HCT116 (cell line): ENCODE data around the gene EXOC5. TPM values are rescaled to one million over a fixed set of nuclear protein-coding genes. Genes with fewer than 3 reads are reported as not detected.
"Not testable (repeated sequence)": the region's sequence is repeated elsewhere in the genome, so short reads cannot be mapped to it uniquely, and the experiment has no call there.

Experiments
- ATAC-seq: fragments of 200-7000 bp; cut with Tn5 transposase; 2 replicates; pipeline ENCODE4 v1.9.1; 2020; ENCODE audit warnings: mild to moderate bottlenecking, moderate library complexity
- BruUV-seq: library from RNA; stranded (reverse); fragments of 400-500 nt; replicated peaks from 2 replicates; lab custom pipeline; 2021; lab: Mats Ljungman, UMichigan
- CTCF ChIA-PET: fragments of 300-600 bp; sonication (Branson Sonifier 250); formaldehyde crosslinking; loops from one replicate; lab custom pipeline; 2021; ENCODE audit warnings: antibody characterized with exemption; lab: Charles Lee
- POLR2A ChIA-PET: fragments of 300-600, 350-600 bp; sonication (Branson Sonifier 250); formaldehyde crosslinking; loops from one replicate; lab custom pipeline; 2021; ENCODE audit warnings: antibody characterized with exemption; lab: Charles Lee
- RAD21 ChIA-PET, 2 experiments: fragments of 300-600 bp; sonication (Branson Sonifier 250); formaldehyde crosslinking; loops; one replicate each; lab custom pipeline; 2023; ENCODE audit warnings: low total read pairs in 2 of 2; ENCODE audit not compliant: uncharacterized antibody in 2 of 2, unreplicated experiment in 2 of 2, low non-redundant PET in 1 of 2; lab: Charles Lee
- DNase-seq: peaks from one replicate; pipeline ENCODE4 v3.0.0-alpha.2; 2010; ENCODE audit warnings: low read depth, low spot score
- H2AFZ ChIP-seq: fragments of 200-600 bp; shearing (Covaris generic), sonication (generic); 2 replicates; pipeline ENCODE4 v1.6.1; 2017; ENCODE audit warnings: low read depth, mixed run types, mixed read lengths, antibody characterized with exemption, low read length; ENCODE audit not compliant: poor library complexity, severe bottlenecking
- H3K27ac ChIP-seq: 2 replicates; pipeline ENCODE4 v1.5.1; 2012; ENCODE audit warnings: low read depth, low read length
- H3K27me3 ChIP-seq: fragments of 200-600 bp; sonication (generic); 2 replicates; pipeline ENCODE4 v1.6.1; 2016; ENCODE audit warnings: mixed run types, low read length, mixed read lengths; ENCODE audit not compliant: insufficient read depth
- H3K36me3 ChIP-seq, 2 experiments: fragments of 200-500 bp in 1 of 2; fragments of 200-600 bp in 1 of 2; sonication (Bioruptor generic) in 1 of 2; sonication (generic) in 1 of 2; 2 replicates each; pipeline versions ENCODE4 v1.5.1 to v1.6.1; 2014 to 2016; ENCODE audit warnings: low read length in 2 of 2, inconsistent platforms in 1 of 2, mixed read lengths in 1 of 2, mixed run types in 1 of 2; ENCODE audit not compliant: insufficient read depth in 2 of 2, control insufficient read depth in 1 of 2
- H3K4me1 ChIP-seq, 2 experiments: fragments of 200-600 bp in 1 of 2; sonication (generic) in 1 of 2; 2 replicates each; pipeline versions ENCODE4 v1.5.1 to v1.6.1; 2012 to 2017; ENCODE audit warnings: low read length in 2 of 2, inconsistent platforms in 1 of 2, mild to moderate bottlenecking in 1 of 2, mixed read lengths in 1 of 2, mixed run types in 1 of 2, moderate library complexity in 1 of 2; ENCODE audit not compliant: insufficient read depth in 2 of 2, control insufficient read depth in 1 of 2
- H3K4me2 ChIP-seq: fragments of 200-600 bp; sonication (generic); 2 replicates; pipeline ENCODE4 v1.6.1; 2017; ENCODE audit warnings: mixed run types, low read length, mixed read lengths
- H3K4me3 ChIP-seq, 2 experiments: fragments of 200-600 bp in 1 of 2; sonication (generic) in 1 of 2; replicated peaks in 1 of 2; 2 replicates each; pipeline ENCODE4 v1.5.1; 2011 to 2016; ENCODE audit warnings: low read length in 2 of 2, control low read depth in 1 of 2, low read depth in 1 of 2, mild to moderate bottlenecking in 1 of 2, mixed read lengths in 1 of 2, mixed run types in 1 of 2
- H3K79me2 ChIP-seq: fragments of 200-600 bp; sonication (generic); 2 replicates; pipeline ENCODE4 v1.6.1; 2017; ENCODE audit warnings: mild to moderate bottlenecking, mixed run types, low read length, moderate library complexity, mixed read lengths; ENCODE audit not compliant: insufficient read depth
- H3K9ac ChIP-seq: fragments of 200-600 bp; sonication (generic); 2 replicates; pipeline ENCODE4 v1.6.1; 2016; ENCODE audit warnings: low read length, mixed read lengths
- H3K9me2 ChIP-seq: fragments of 200-600 bp; sonication (generic), shearing (Covaris generic); 2 replicates; pipeline ENCODE4 v1.6.1; 2017; ENCODE audit warnings: mixed run types, mild to moderate bottlenecking, moderate library complexity; ENCODE audit not compliant: insufficient read depth
- H3K9me3 ChIP-seq, 2 experiments: fragments of 200-500 bp in 1 of 2; fragments of 200-600 bp in 1 of 2; sonication (Bioruptor generic) in 1 of 2; sonication (generic) in 1 of 2; 2 replicates each; pipeline ENCODE4 v1.6.1; 2014 to 2017; ENCODE audit warnings: low read length in 2 of 2, mixed read lengths in 2 of 2, inconsistent platforms in 1 of 2, low read depth in 1 of 2, mild to moderate bottlenecking in 1 of 2, mixed run types in 1 of 2, moderate library complexity in 1 of 2; ENCODE audit not compliant: control insufficient read depth in 1 of 2, insufficient read depth in 1 of 2
- H4K20me1 ChIP-seq: fragments of 200-600 bp; sonication (generic), shearing (Covaris generic); 2 replicates; pipeline ENCODE4 v1.6.1; 2017; ENCODE audit warnings: mixed run types, mild to moderate bottlenecking, moderate library complexity; ENCODE audit not compliant: insufficient read depth
- ELF1 ChIP-seq: IDR thresholded peaks from 2 replicates; pipeline ENCODE4 v1.6.1; 2012; ENCODE audit warnings: low read depth, borderline replicate concordance
- EZH2phosphoT487 ChIP-seq: fragments of 200-600 bp; IDR thresholded peaks from 2 replicates; pipeline ENCODE4 v1.6.1; 2018; ENCODE audit warnings: antibody characterized with exemption, borderline replicate concordance
- JUND ChIP-seq: IDR thresholded peaks from 2 replicates; pipeline ENCODE4 v1.6.1; 2012
- MAX ChIP-seq: IDR thresholded peaks from 2 replicates; pipeline ENCODE4 v1.6.1; 2012
- POLR2A ChIP-seq: IDR thresholded peaks from 2 replicates; pipeline ENCODE4 v1.7.0; 2011; ENCODE audit warnings: borderline replicate concordance; ENCODE audit not compliant: insufficient read depth, insufficient read length; ENCODE audit errors: extremely low read depth
- POLR2AphosphoS5 ChIP-seq: IDR thresholded peaks from 2 replicates; pipeline ENCODE4 v1.6.1; 2011; ENCODE audit warnings: mild to moderate bottlenecking, low read depth, low read length, moderate library complexity
- RAD21 ChIP-seq: IDR thresholded peaks from 2 replicates; pipeline ENCODE4 v1.6.1; 2012; ENCODE audit warnings: low read depth, mild to moderate bottlenecking
- REST ChIP-seq: IDR thresholded peaks from 2 replicates; pipeline ENCODE4 v1.6.1; 2012; ENCODE audit warnings: low read depth
- SIN3A ChIP-seq: IDR thresholded peaks from 2 replicates; pipeline ENCODE4 v1.6.1; 2012; ENCODE audit warnings: low read depth
- SRF ChIP-seq: IDR thresholded peaks from 2 replicates; pipeline ENCODE4 v1.6.1; 2012; ENCODE audit warnings: low read depth
- TCF7L2 ChIP-seq: IDR thresholded peaks from 2 replicates; pipeline ENCODE4 v1.7.0; 2011; ENCODE audit warnings: borderline replicate concordance, inconsistent platforms; ENCODE audit not compliant: insufficient read depth, insufficient read length; ENCODE audit errors: extremely low read depth
- YY1 ChIP-seq: IDR thresholded peaks from 2 replicates; pipeline ENCODE4 v1.6.1; 2011; ENCODE audit warnings: low read length, low read depth, moderate library complexity, mild to moderate bottlenecking; ENCODE audit not compliant: insufficient replicate concordance; ENCODE audit errors: extremely low read depth
- ZBTB33 ChIP-seq: IDR thresholded peaks from 2 replicates; pipeline ENCODE4 v1.6.1; 2011; ENCODE audit warnings: mild to moderate bottlenecking, low read length, moderate library complexity; ENCODE audit not compliant: insufficient replicate concordance; ENCODE audit errors: extremely low read depth
- intact Hi-C: fragments of 100-400 bp; cut with micrococcal nuclease; formaldehyde crosslinking; loops from 2 replicates; pipeline ENCODE4 v1.10.0; 2022
- total RNA-seq: library from RNA; stranded (reverse); gene quantifications from one replicate; pipeline ENCODE4 v1.2.1, GENCODE V29; 2021; ENCODE audit not compliant: unreplicated experiment

Gene EXOC5
- total RNA-seq, 1 experiment from 2014 or later = 54.2 TPM

- TF ChIP-seq POLR2A = no peak
- TF ChIP-seq MAX = no peak
- TF ChIP-seq TCF7L2 = no peak
These were observed 25.4 kb downstream of the EXOC5 start (continued) for GRCh38 chr14:57243320-57243719.

- ATAC-seq = not testable (repeated sequence)
These were observed 28.6 kb downstream of the EXOC5 start for GRCh38 chr14:57240115-57240514.

GRCh38 chr14:57232006-57232405 lies 36.7 kb downstream of the EXOC5 start:
- Histone ChIP-seq H3K9me2 (no peaks in the 10 kb centered on the region), H3K36me3 (peaks cover 0 to 19% of the 10 kb centered on the region in 2 experiments; a peak in 2 of 4 replicates), H2AFZ (no peak overlapping the region), H3K79me2 (no peaks in the 10 kb centered on the region), H3K4me1 (no peaks in the 10 kb centered on the region), H3K4me3 (no peak overlapping the region), H4K20me1 (peaks cover 5% of the 10 kb centered on the region; the same call in 1 of the 2 replicates), H3K9ac (no peak overlapping the region), H3K4me2 (no peak overlapping the region), H3K27ac (no peak overlapping the region), H3K9me3 (no peaks in the 10 kb centered on the region), H3K27me3 (no peaks in the 10 kb centered on the region)
- intact Hi-C loops = no loop called here
- RAD21 ChIA-PET = no interaction called here
- POLR2A ChIA-PET = no interaction called here
- ATAC-seq = no peak
- CTCF ChIA-PET = no interaction called here
- no peak for DNase-seq
- BruUV-seq = no TSS peak
- TF ChIP-seq ELF1 (no peak), POLR2A (no peak), REST (no peak), ZBTB33 (no peak), EZH2phosphoT487 (no peak), TCF7L2 (no peak), RAD21 (no peak), SIN3A (no peak), YY1 (no peak), SRF (no peak), JUND (no peak), POLR2AphosphoS5 (no peak)

More at GRCh38 chr14:57240115-57240514, 28.6 kb downstream of the EXOC5 start:
- H4K20me1 ChIP-seq, H3K79me2 ChIP-seq, H3K36me3 ChIP-seq, intact Hi-C loops, H3K4me2 ChIP-seq, POLR2A ChIA-PET, H3K9me2 ChIP-seq, H2AFZ ChIP-seq, H3K4me3 ChIP-seq, RAD21 ChIA-PET, H3K9me3 ChIP-seq, H3K27me3 ChIP-seq, H3K27ac ChIP-seq, CTCF ChIA-PET, BruUV-seq, DNase-seq, H3K4me1 ChIP-seq, H3K9ac ChIP-seq: not testable (repeated sequence)
